Muscle of back (tissue), 11 donors: ENCODE data around the gene THSD7B. TPM values are rescaled to one million over a fixed set of nuclear protein-coding genes. Genes with fewer than 3 reads are reported as not detected.

Experiments
- DNase-seq, 3 donors: peaks; one replicate each; pipeline versions ENCODE4 v3.0.0 to v3.0.0-alpha.2; 2013
- polyA plus RNA-seq, 10 donors: library from polyadenylated mRNA; unstranded; fragments of 120-200 nt; gene quantifications; one replicate each; pipeline ENCODE4 v1.2.1, GENCODE V29; 2013; ENCODE audit not compliant: insufficient read length in 10 of 10

Gene THSD7B
- polyA plus RNA-seq, 10 donors, result 0.65 to 1.6 (median 0.97) TPM

DNA sequence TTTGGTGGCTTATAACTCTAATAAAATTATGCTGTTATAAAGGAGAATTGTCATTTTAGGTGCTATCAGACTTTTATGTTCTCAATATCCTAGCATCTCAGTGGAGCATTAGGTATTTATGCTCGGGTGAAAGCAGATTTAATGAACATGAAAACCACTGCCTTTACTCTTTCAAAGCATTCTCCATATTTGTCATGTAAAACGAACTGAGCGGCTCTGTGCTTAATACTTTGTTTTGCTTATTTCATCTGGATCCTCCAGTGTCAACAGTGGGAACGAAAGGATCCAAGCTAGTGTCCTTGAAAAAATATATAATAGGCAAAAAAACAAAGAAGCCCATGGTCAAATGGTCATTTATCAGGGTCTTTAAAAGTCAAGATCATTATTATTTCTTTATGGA lies 53.5 kb downstream of the THSD7B start:
- no peak for DNase-seq

- DNase-seq, result no peak
These were observed 57.9 kb downstream of the THSD7B start for GRCh38 chr2:136823291-136823690.

- no peak for DNase-seq
These were observed 62.8 kb downstream of the THSD7B start for GRCh38 chr2:136828162-136828561.

DNA sequence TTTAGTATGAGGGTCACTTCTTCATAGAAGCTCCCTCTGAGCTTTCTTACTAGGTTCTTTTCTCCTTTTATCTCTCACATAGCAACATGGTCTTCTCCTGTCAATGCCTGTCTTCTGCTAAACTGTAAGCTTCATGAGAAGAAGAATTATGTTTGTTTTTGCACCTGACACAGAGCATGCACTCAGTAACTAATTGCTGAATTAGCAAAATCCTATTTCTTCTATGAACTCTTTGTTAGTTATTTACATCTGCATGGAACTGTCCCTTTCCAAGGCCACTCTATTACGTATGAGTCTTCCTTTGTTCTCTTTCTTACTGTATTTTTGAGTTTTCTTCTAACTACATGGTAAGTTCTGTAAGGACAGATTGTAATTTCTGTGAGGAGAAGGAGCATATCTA lies 63.4 kb downstream of the THSD7B start:
- DNase-seq, result no peak

- no peak for DNase-seq
These were observed 79.2 kb downstream of the THSD7B start for GRCh38 chr2:136844546-136844945.

DNA sequence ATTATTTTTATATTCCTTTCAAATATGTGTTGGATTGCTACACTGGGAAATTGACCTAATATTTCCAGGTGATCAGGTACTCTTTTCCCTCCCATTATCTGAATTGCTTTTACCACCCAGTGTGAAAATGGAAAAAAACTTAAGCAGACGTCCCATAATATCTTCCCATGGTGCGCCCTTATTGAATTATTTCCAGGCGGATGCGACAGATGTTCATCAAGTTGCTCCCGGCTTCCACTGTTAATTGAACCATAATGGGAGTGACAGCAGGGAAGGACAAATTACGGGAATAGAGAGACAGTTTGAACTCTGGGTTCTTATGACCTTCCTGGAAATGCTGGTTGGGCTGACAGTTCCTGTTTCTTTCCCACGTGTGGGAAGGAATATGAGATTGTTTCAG lies 93.3 kb downstream of the THSD7B start:
- DNase-seq, result no peak

DNA sequence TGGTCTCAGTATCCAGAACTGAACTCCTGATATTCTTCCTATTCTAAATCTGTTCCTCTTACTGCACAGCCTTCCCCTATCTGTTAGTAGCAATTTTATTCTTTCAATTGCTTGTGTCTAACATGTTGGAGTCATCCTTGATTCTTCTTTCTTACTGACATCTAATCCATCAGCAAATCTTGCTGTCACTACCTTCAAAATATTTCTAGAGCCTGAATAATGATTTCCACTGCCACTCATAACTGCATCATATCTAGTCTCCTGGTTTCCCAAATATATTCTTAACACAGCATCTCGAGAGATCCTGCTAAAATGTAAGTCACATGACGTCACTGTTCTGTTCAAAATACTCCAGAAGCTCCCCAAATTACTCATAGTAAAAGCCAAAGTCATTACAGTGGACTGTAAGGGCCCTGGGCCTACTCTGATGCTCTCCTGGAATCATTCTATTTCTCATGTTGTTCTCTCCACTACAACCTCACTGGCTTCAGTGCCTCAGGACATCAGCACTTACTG lies 95.2 kb downstream of the THSD7B start:
- DNase-seq, result no peak

- no peak for DNase-seq
These were observed 98.1 kb downstream of the THSD7B start for GRCh38 chr2:136863468-136863867.

- peak; percentile 2 to 20 (median 6) for DNase-seq
These were observed 98.5 kb downstream of the THSD7B start for GRCh38 chr2:136863874-136864273.

DNA sequence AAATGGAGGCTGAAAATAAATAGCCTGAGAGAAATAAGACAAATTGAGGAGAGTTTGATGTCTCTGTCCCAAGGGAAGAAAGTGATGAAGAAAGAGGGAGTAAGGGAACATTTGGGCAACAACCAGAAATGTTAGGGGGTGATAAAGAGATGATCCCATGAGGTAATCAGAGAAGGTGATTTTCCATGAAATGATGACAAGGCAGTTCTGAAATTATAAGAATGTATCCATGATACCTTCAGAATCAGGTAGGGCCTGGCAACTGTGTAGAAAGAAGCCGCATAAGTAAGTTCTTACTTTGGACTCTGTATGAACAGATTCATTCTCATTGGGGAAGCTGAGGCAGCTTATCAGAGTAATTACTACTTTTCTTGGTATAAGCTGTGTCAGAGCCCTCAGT lies 106.1 kb downstream of the THSD7B start:
- no peak for DNase-seq

DNA sequence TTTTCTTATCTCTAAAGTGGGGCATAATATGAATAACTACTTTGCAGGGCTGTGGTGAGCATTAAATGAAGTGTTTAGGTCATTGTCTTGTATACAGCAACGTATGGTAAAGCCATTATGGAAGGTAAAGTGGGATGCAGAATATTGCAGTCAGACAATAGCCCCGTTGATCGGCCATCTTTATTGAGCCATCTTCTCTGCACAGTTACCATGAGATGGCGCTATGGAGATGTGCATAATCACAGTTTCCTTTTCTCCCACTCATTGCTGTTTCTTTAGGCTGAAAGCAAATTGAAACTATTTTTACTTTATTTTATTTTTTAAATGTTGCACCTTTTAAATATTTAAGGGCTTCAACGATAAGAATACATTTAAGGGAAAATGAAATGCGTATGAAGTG lies 108.9 kb downstream of the THSD7B start:
- DNase-seq, result peak in 1 of 3 donors; percentile 12

DNA sequence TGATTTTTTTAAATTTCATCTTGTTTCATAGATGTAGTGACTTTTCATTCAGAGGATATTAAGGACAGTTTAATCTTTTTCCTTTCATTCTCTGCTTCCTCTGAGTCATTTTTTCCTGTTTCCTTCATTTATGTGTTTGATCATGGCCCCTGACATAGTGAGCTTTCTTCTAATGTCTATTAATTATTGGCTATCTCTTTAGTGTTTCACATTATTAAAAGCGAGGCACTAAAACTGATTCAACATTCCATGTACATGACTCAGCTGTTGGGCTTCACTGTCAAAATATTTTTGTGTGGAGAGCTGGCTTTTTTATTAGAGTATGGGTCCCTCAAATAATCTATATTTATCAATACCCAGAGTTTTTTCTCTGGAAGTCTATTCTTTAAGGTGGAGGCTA lies 125.8 kb downstream of the THSD7B start:
- DNase-seq, result no peak

GRCh38 chr2:136894007-136894634 lies 128.8 kb downstream of the THSD7B start:
- no peak for DNase-seq

GRCh38 chr2:136901732-136902131 lies 136.4 kb downstream of the THSD7B start:
- DNase-seq, result no peak

DNA sequence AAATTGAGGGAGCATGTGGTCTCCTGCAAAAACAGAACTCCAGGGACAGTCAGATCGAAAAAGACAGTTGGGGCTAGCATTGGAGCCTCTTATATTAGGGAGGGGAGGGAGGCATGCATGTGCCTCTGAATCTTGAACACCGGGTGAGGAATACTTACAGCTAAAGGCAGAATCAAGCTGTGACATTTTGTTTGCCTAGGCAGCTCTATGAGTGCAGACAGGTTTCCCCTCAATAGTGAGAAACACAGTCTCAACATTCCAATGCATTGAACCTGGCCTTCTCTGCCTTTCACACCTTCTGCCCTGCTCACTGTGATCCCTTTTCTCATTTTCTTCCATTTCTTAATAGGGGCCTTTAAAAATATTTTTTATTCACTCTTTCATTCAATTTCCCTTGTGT lies 140.4 kb downstream of the THSD7B start:
- no peak for DNase-seq

GRCh38 chr2:136909777-136910176 lies 144.4 kb downstream of the THSD7B start:
- DNase-seq, result no peak

DNA sequence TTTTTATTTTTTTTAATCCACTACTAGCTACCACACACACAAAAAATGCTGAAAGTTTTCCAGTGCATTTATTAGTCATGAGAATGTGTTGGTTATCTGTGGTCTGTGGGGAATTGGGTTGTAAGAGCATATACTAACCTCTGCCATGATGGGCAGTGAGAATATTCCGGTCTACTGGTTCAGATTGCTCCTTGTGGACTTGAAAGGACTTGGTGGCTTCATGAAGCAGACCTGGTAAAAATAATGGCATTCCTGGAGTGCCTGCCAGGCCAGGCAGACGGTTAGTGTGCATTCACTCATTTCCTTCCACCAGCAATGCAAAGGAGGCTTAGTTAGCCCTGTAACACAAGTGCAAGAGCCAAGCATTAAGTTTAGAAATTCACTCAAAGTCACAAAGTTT lies 150.8 kb downstream of the THSD7B start:
- no peak for DNase-seq

GRCh38 chr2:136917411-136917881 lies 152.1 kb downstream of the THSD7B start:
- DNase-seq, result peak; percentile 5 to 75 (median 48)

GRCh38 chr2:136919682-136920081 lies 154.3 kb downstream of the THSD7B start:
- no peak for DNase-seq

GRCh38 chr2:136920652-136921333 lies 155.4 kb downstream of the THSD7B start:
- no peak for DNase-seq

DNA sequence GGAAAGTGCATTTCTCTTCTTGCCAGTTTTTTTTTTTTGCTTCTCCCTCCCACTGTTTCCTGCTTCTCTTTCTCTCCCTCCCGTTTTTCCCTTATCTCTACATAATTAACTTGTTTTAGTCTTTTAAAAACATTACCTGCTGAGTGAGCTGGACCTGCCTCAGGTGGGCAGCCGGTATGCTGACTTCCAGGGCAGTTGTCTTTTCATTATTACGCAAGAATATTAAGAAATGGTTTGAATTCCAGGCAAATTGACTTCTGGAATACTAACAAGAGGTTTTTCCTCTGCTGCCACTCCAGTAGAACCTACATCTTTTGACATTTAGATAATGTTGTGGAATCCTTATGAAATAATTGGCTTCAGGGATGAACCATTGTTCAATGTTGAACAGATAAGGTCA lies 161.8 kb downstream of the THSD7B start:
- no peak for DNase-seq

GRCh38 chr2:136929531-136929930 lies 164.2 kb downstream of the THSD7B start:
- DNase-seq, result no peak

- DNase-seq, result no peak
These were observed 167.4 kb downstream of the THSD7B start for GRCh38 chr2:136932700-136933099.
